Measurements from ENCODE around the gene MYOG.

Gene MYOG

GRCh38 chr1:203045821-203046594, 39.8 kb downstream of the MYOG start:
- no peak for DNase-seq

DNA sequence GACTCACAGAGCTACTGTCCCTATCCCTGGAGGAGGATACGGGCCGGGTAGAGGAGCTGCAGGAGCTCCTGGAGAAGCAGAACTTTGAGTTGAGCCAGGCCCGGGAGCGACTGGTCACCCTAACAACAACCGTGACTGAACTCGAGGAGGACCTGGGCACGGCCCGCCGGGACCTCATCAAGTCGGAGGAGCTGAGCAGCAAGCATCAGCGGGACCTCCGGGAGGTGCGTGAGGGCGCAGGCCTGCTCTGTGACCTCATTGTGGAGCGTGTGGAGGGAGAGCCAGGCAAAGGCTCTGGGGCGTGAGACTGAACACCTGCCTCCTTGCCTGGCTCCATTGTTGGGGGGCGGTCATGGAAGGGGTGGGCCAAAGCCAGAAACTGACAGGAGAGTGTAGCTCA, 40.5 kb downstream of the MYOG start:
- DNase-seq: no peak

DNA sequence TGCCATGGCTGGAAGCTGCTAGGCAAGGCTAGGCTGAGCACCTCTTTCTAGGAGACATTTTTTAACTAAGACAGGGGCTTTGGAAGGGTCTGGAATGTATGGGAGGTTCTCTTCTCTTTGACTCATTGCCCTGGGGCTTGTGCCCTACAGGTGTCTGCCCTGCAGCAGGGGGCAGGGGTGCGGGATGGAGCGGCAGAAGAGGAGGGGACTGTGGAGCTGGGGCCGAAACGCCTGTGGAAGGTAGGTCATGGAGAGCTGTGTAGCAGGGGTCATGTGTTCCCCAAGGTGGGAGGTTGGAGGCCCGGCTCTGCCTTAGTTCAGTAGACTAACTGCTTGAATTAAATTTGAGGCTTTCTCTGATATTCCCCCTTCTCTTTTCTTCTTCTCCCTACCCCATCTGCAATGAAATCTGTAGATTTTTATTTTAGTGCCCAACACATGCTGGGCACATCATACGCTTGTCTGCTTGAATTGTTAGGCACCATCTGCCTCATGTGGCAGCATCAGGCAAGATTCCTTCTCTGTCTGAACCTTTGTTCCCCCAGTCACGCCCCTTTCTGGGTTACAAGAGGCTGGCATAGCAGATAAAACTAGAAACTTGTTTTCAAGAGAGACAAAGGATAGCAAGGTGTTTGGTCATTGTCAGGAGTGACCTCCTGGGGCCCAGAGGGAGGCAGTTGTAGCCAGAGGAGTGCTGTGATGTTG, 41.1 kb downstream of the MYOG start:
- no peak for DNase-seq

DNA sequence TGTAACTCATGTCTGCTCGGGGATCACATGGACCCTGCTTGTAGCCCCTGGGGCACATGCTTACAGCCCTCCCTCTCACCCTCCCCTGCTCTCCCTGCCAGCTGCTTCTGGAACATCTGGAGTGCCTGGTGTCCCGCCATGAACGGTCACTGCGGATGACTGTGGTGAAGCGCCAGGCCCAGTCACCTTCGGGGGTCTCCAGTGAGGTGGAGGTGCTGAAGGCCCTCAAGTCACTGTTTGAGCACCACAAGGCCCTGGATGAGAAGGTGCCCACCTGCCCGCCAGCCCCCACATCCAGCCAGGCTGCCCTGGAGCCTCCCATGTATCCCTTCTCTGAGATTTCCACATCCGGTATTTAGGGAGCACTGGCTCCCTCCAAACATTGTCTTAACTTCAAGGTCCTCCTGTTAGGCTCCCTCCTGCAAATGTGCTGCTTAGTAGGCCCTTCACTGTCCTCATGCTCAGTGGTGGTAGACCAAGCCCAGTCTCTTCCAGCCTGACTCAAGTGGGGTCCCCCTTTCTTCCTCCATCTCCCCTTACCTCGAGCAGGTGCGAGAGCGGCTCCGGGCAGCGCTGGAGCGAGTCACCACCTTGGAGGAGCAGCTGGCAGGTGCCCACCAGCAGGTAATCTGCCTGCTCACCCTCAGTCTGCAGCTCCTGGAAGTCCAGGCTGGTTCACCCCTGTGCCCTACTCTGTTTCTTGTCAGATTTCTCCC, 41.8 kb downstream of the MYOG start:
- no peak for DNase-seq

- DNase-seq: no peak
Observed at GRCh38 chr1:203041351-203041932, 44.4 kb downstream of the MYOG start.

DNA sequence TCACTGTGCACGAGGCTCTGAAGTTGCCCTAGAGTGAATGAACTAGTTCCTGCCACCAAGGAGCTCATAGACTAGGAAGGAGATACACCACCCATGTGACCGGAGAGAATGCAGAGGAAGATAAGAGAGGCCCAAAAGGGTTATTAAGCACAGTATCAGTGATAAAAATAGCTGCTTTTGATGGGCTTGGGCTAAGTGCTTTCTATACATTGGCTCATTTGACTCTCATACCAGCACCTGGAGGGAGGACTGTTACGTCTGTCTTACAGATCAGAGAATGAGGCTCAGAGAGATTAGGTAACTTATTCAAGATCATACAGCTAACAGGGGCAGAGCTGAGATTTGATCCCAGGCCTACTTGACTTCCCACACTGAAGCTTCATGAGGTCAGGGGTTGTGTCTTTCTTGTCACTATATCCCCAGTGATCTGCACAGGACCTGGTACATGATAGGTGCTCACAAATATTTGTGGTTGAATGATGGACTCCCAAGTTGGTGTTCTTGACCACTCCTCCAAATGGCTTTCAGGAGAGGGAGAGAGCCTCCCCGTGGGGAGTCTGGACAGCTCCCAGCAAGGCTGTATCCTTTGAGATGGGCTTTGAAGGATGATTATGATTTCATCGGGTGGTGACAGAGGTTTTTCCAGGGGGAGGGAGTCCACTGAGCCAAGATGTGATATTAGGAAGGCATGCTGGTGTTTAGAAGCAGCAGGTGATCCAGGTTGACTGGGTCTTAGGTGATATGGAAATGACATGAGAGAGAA, 45.1 kb downstream of the MYOG start:
- DNase-seq: no peak

DNA sequence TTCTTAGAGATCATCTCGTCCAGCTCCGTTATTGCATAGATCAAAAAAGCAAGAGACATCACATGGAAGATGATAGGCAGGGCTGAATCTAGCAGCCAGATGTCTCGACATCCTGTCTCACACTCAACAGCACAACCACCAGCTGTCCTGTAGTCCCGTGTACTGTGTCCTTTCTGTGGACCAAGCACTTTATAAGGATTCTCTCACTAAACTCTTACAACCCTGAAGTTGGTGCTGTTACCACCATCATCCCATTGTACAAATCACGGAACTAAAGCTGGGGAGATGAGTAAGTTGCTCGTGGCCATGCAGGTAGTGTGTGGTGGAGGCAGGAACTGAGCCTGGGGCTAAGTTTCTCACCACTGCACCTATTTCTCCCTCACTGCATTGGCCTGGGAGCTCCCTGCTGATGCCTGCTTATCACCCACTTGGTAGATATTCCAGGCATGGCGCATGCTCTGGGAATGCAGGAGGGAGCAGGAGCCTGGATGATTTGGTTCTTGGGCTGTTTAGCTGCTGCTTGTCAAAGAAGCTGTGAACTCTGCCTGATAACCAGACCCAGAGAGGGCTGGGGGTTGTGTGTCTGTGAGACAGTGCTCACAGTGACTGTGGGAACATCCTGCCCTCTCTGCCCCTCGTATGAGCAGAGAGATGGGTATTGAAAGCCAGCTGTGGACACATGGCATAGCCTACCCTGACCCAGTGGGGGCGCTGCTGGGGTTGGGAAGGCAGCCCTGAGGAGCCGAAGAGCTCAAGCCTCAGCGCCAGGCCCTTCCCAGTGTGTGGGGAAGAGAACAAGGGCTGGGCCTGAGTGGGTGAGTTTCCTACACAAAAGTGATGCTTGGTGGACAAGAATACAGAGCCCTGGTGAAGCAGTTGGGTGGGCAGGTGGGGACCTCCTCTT, 46.0 kb downstream of the MYOG start:
- DNase-seq: peak in 1 of 2 donors; percentile 25

DNA sequence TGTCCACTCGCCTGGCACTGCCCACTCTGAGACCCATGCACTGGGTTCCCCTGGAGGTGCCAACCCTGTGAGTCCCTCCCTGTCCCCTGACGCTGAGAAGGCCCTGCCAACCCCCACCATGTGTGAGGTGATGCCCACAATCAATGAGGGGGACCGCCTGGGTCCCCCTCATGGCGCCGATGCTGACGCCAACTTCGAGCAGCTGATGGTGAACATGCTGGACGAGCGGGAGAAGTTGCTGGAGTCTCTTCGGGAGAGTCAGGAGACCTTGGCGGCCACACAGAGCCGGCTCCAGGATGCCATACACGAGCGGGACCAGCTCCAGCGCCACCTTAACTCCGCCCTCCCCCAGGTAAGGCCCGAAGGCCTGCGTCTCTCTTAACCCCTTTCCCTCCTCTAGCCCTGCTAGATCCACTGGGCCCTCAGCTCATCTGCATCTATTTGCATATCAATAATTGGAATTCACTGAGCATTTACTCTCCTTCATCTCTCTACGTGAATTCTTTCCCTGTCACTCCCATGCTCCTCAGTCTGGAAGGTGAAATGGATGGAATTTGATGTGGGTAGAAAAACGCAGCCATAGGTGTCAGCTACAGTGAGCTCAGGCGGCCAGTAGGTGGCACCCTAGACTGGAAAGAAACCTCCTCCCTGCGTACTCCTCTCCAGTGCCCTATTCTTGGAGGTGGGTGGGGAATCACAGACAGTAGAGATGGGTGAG, 46.8 kb downstream of the MYOG start:
- DNase-seq: peak; percentile 72 to 78

- no peak for DNase-seq
Observed at GRCh38 chr1:203038217-203038741, 47.5 kb downstream of the MYOG start.

- no peak for DNase-seq
Observed at GRCh38 chr1:203037509-203038190, 48.2 kb downstream of the MYOG start.

DNA sequence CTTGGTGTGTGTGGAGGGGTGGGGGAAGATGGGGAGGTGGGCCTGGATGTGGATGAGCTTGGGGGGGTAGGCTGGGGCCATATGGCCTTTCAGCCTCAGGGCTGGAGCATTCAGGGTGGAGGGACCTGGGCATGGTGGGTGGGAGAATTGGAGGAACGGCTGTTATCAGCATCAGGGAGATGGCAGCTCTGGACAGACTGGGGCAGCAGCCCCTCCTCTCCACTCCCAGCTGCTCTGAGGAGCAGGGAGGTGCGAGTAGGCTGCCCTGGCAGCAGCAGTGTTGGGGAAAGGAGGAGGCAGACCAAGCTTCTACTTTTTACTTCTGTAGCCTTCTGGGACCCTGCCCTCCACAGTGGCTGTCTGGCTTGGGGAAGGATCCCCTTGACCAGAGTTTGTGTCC, 49.3 kb downstream of the MYOG start:
- no peak for DNase-seq

- no peak for DNase-seq
Observed at GRCh38 chr1:203036135-203036534, 49.7 kb downstream of the MYOG start.

GRCh38 chr1:203035111-203036000, 50.5 kb downstream of the MYOG start:
- no peak for DNase-seq

GRCh38 chr1:203034422-203035110, 51.2 kb downstream of the MYOG start:
- no peak for DNase-seq

GRCh38 chr1:203033917-203034316, 51.9 kb downstream of the MYOG start:
- no peak for DNase-seq

DNA sequence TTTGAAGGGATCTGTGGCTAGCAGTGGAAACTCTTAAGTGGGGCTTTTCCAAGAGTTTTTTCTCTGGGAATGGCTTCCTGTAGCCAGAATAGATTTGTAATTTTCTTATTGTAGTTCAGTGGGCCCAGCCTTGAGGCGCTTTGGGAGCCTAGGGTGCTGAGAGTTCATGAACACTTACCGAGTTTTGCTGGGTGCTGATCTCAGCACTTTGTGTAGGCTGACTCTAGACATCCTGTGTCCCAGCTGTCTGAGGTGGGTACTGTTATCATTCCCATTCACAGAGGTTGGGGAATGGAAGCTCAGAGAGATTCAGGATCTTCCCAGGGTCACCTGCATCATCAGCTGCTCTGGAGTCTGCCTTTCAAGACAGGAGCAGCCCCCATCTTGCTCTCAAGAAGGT, 52.5 kb downstream of the MYOG start:
- no peak for DNase-seq
